Astrocyte (in vitro differentiated cells and primary cell): Measurements from ENCODE around the gene NSMCE1.

Source experiments
- CTCF ChIP-seq: IDR thresholded peaks from 2 replicates; pipeline ENCODE4 v1.5.1; 2011; ENCODE audit warnings: low read depth, mild to moderate bottlenecking, inconsistent platforms, low read length, moderate library complexity; ENCODE audit not compliant: insufficient read depth
- EZH2 ChIP-seq: IDR thresholded peaks from 2 replicates; pipeline ENCODE4 v1.6.1; 2012; ENCODE audit warnings: mild to moderate bottlenecking, low read length, inconsistent platforms; ENCODE audit not compliant: insufficient read depth

DNA sequence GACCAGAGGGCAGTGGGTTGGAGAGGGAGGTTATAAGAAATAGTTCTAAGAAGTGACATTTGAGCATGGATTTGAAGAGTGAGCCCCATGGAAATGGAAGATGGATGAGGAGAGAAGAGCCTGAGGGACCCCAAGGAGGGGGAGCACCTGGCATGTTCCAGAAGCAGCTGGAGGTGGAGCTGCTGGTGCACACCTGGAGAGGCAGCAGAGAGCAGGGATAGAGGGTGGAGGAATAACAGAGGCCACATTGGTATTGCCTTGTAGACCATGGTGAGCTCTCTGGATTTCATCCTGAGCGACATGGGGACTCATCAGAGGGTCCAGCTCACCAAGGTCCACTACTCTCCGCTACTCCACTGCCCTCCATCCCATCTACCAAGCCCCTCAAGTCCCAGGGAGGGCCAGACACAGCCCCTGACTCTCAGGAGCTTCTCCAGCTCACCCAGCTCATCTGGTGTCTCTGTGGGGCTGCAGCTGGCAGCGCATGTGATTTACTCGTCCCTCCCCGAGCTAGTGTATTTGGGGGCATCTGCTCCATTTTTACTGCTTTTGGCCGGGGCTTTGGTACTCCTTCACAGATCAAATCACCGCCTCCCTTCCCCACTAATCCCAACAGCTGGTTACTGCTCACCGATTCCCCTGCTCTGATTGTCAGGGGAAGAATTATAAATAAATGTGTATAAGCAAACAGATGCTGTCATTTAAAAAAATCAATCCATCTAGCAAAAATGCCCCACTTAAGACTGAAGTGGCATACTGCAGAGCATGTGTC lies 87.4 kb downstream of the NSMCE1 start:
- TF ChIP-seq CTCF (no peak), EZH2 (no peak)
